Fibroblast of lung (primary cell): Measurements from ENCODE around the gene MISP. TPM values are rescaled to one million over a fixed set of nuclear protein-coding genes. Genes with fewer than 3 reads are reported as not detected.

ENCODE experiments used
- DNase-seq, 2 donors: peaks; one replicate each; pipeline versions ENCODE4 v3.0.0 to v3.0.0-alpha.2; 2010; ENCODE audit warnings: low read depth in 2 of 2
- H2AFZ ChIP-seq: 2 replicates; pipeline ENCODE4 v1.5.1; 2012; ENCODE audit warnings: low read length, control low read depth, inconsistent platforms
- H3K27ac ChIP-seq: 2 replicates; pipeline ENCODE4 v1.5.1; 2011; ENCODE audit warnings: low read length, control low read depth; ENCODE audit not compliant: insufficient read depth
- H3K27me3 ChIP-seq: 2 replicates; pipeline ENCODE4 v1.5.1; 2011; ENCODE audit warnings: mild to moderate bottlenecking, low read length; ENCODE audit not compliant: control insufficient read depth, insufficient read depth
- H3K36me3 ChIP-seq: 2 replicates; pipeline ENCODE4 v1.5.1; 2011; ENCODE audit warnings: low read length; ENCODE audit not compliant: control insufficient read depth, insufficient read depth
- H3K4me1 ChIP-seq: 2 replicates; pipeline ENCODE4 v1.5.1; 2011; ENCODE audit warnings: low read length; ENCODE audit not compliant: control insufficient read depth, insufficient read depth; ENCODE audit errors: extremely low read depth
- H3K4me2 ChIP-seq: 2 replicates; pipeline ENCODE4 v1.5.1; 2011; ENCODE audit warnings: low read length, control low read depth; ENCODE audit not compliant: insufficient read depth; ENCODE audit errors: extremely low read depth
- H3K4me3 ChIP-seq, 4 experiments: fragments of 200-600 bp in 1 of 4; sonication (generic) in 1 of 4; replicated peaks in 1 of 4; 2 replicates each; pipeline ENCODE4 v1.5.1; 2011 to 2016; ENCODE audit warnings: low read length in 4 of 4, low read depth in 3 of 4, mild to moderate bottlenecking in 3 of 4, control low read depth in 2 of 4, inconsistent platforms in 1 of 4, mixed read lengths in 1 of 4; ENCODE audit not compliant: insufficient read depth in 1 of 4; ENCODE audit errors: control extremely low read depth in 1 of 4
- H3K79me2 ChIP-seq: 2 replicates; pipeline ENCODE4 v1.5.1; 2012; ENCODE audit warnings: mild to moderate bottlenecking, low read length, inconsistent platforms; ENCODE audit not compliant: control insufficient read depth, insufficient read depth
- H3K9ac ChIP-seq: 2 replicates; pipeline ENCODE4 v1.5.1; 2011; ENCODE audit warnings: mild to moderate bottlenecking, low read length, control low read depth; ENCODE audit not compliant: insufficient read depth
- H3K9me3 ChIP-seq: 2 replicates; pipeline ENCODE4 v1.5.1; 2012; ENCODE audit warnings: low read depth, low read length; ENCODE audit not compliant: control insufficient read depth, insufficient read depth
- H4K20me1 ChIP-seq: 2 replicates; pipeline ENCODE4 v1.5.1; 2011; ENCODE audit warnings: low read length; ENCODE audit not compliant: control insufficient read depth, insufficient read depth; ENCODE audit errors: extremely low read depth
- CTCF ChIP-seq, 2 donors: IDR thresholded peaks in 1 of 2; conservative IDR thresholded peaks in 1 of 2; 1 replicate in 1 of 2; 2 replicates in 1 of 2; pipeline ENCODE4 v1.5.1; 2011 to 2012; ENCODE audit warnings: low read length in 2 of 2, control low read depth in 1 of 2, inconsistent platforms in 1 of 2, low read depth in 1 of 2, mild to moderate bottlenecking in 1 of 2
- EZH2 ChIP-seq: IDR thresholded peaks from 2 replicates; pipeline ENCODE4 v1.5.1; 2012; ENCODE audit warnings: low read length, control low read depth, mild to moderate bottlenecking; ENCODE audit errors: missing control alignments
- polyA plus RNA-seq, 2 donors: library from polyadenylated mRNA; depleted of rRNA in 1 of 2; stranded (reverse) in 1 of 2; unstranded in 1 of 2; fragments of >200 nt; gene quantifications; 2 replicates each; pipeline ENCODE4 v1.2.1, GENCODE V29; 2011 to 2012; ENCODE audit warnings: missing spikeins in 1 of 2
- total RNA-seq: library from RNA; depleted of rRNA; stranded (reverse); fragments of >200 nt; gene quantifications from 2 replicates; pipeline ENCODE4 v1.2.1, GENCODE V29; 2014

The MISP gene
- total and polyA plus RNA-seq, 2 donors (not counting 1 experiment from before 2014, with no cell fraction given): not detected

- peak; percentile 43 to 49 for DNase-seq
- Histone ChIP-seq H2AFZ (no peak overlapping the region), H4K20me1 (peaks cover 11% of the 10 kb centered on the region), H3K79me2 (peaks cover 84% of the 10 kb centered on the region), H3K9me3 (no peaks in the 10 kb centered on the region), H3K27me3 (no peaks in the 10 kb centered on the region), H3K36me3 (peaks cover 43% of the 10 kb centered on the region), H3K4me1 (peaks cover 23% of the 10 kb centered on the region), H3K4me3 (peak overlapping the region in 3 of 4 experiments; percentile 44 to 87 (median 44)), H3K4me2 (peak overlapping the region; percentile 75), H3K9ac (no peak overlapping the region), H3K27ac (peak overlapping the region; percentile 60)
- TF ChIP-seq CTCF (conservative IDR thresholded peaks at IDR 0.05 in 1 of 2, IDR thresholded peaks at IDR 0.05 in 1 of 2; ENCODE audit: low read depth in 1 of 2, low read length in 2 of 2): no peak
- TF ChIP-seq EZH2: no peak
These were observed 50.3 kb downstream of the MISP start for GRCh38 chr19:801030-801860.

DNA sequence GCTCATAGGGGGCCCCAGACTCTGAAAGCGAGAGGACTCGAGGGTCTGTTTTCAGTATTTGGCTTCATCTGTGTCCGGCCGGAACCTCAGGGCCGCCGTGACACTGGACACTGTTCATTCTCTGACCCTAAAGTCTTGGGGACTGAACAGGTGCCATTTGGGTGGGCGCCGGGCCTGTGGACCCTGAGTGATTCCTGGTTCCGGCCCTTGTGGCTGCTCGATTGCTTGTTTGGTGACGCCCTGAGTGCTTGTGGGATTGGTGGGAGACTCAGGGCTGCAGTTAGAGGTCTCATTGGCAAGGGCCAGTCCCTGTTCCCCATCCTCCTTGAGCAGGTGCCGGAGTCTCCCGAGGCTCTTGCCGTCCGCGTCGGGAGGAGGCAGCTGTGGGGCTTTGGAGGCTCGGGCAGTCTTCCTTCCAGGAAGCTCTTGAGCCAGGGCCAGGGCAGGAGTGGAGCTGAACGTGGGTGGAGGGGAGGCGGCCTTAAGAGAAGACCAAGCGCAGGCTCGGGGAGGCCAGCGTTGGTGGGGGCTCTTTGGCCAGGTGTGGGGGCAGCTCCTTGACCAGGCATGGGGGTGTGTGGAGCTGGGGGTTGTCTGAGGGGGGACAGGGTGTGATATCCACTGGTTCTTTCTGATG, 51.1 kb downstream of the MISP start:
- DNase-seq: peak; percentile 39 to 80
- Histone ChIP-seq H3K27ac (peak overlapping the region; percentile 60), H3K4me1 (peaks cover 23% of the 10 kb centered on the region), H3K79me2 (peaks cover 91% of the 10 kb centered on the region), H3K4me3 (peak overlapping the region in 3 of 4 experiments; percentile 44 to 87 (median 44)), H3K9ac (peak overlapping the region; percentile 36), H3K4me2 (peak overlapping the region; percentile 75), H2AFZ (no peak overlapping the region), H3K36me3 (peaks cover 50% of the 10 kb centered on the region), H3K27me3 (no peaks in the 10 kb centered on the region), H4K20me1 (peaks cover 11% of the 10 kb centered on the region), H3K9me3 (no peaks in the 10 kb centered on the region)
- TF ChIP-seq CTCF (conservative IDR thresholded peaks at IDR 0.05 in 1 of 2, IDR thresholded peaks at IDR 0.05 in 1 of 2; ENCODE audit: low read depth in 1 of 2, low read length in 2 of 2) (no peak), EZH2 (no peak)

DNA sequence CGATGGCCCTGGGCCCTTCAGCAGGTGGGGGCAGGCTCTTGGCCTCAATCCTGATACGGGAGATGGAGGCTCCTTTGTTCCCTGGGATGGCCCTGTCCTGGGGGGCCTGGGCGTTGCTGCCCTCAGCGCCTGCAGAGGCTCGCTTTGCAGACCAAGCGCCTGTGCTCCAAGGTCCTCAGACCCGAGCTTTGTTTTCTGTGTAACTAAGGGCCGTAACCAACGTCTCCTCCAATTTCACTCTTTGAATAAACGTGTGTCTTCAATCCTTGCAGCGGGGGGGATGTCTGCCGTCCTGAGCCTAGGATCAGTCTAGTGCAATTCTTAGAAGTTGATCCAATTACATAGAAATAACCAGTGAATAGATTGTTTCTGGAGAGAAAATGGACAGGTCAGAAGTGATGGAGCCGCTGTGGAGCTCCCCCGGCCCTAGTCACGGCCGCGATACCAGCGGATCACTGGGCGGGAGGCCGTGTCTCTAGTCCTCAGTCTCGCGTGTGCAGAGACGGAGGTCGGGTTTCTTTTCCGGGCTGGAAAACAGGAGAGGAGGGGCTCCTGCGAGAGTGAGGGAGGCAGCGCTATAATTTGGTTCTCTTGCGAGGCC, 51.7 kb downstream of the MISP start:
- Histone ChIP-seq H3K9ac (peak overlapping the region; percentile 28), H3K9me3 (no peaks in the 10 kb centered on the region), H3K27me3 (no peaks in the 10 kb centered on the region), H3K36me3 (peaks cover 55% of the 10 kb centered on the region), H3K79me2 (peaks cover 98% of the 10 kb centered on the region), H3K27ac (peak overlapping the region; percentile 60), H2AFZ (no peak overlapping the region), H4K20me1 (peaks cover 11% of the 10 kb centered on the region), H3K4me2 (peak overlapping the region; percentile 75), H3K4me3 (peak overlapping the region; percentile 2 to 87 (median 31)), H3K4me1 (peaks cover 23% of the 10 kb centered on the region)
- TF ChIP-seq CTCF (conservative IDR thresholded peaks at IDR 0.05 in 1 of 2, IDR thresholded peaks at IDR 0.05 in 1 of 2; ENCODE audit: low read depth in 1 of 2, low read length in 2 of 2): no peak
- TF ChIP-seq EZH2: no peak
- peak; percentile 41 to 47 for DNase-seq
